Hepatic stellate cell (primary cell): ENCODE results near the gene HCN2.
"Not testable (repeated sequence)": the region's sequence is repeated elsewhere in the genome, so short reads cannot be mapped to it uniquely, and the experiment has no call there.

Source experiments
- DNase-seq: peaks from one replicate; pipeline ENCODE4 v3.0.0; 2011; ENCODE audit warnings: low spot score

HCN2 gene

GRCh38 chr19:620166-620862 lies 30.6 kb downstream of the HCN2 start:
- DNase-seq = no peak

DNA sequence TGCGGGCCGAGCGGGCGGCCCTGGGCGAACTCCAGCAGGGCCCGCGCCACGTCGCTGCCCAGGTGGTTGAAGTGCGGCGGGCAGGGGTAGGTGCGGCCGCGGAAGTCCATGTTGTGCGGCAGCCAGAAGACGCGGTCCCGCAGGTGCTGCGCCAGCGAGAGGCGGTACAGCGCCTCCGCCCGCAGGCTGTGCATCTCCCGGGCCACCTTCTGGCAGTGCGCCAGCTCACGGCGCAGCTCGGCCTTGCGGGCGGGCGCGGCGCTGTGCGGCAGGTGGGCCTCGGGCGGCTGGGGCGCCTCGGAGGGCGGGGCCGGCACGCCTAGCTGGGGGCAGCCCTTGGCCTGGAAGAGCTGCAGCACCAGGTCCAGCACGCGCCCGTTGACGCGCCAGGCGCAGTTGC lies 31.5 kb downstream of the HCN2 start:
- DNase-seq = not testable (repeated sequence)

DNA sequence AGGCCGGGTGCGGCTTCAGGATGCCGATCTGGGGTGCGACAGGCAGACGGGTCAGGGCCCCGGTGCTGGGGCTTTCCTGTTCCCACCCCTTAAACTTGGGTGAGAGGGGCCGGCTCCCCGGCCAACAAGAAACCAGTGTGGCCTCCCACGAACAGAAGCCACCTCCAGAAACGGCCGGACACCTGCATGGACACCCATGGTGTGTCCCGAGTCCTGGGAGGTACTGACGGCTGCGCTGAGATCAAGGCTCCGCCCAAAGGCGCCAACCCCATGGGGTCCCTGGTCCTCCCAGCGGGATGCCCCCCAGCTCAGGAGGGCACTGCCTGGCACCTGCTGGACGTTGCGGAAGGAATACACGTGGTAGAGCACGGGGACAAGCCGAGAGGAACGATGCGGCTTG lies 32.1 kb downstream of the HCN2 start:
- DNase-seq = no peak

- DNase-seq = no peak
These were observed 33.0 kb downstream of the HCN2 start for GRCh38 chr19:622666-623065.

- no peak for DNase-seq
These were observed 33.7 kb downstream of the HCN2 start for GRCh38 chr19:623175-623916.

DNA sequence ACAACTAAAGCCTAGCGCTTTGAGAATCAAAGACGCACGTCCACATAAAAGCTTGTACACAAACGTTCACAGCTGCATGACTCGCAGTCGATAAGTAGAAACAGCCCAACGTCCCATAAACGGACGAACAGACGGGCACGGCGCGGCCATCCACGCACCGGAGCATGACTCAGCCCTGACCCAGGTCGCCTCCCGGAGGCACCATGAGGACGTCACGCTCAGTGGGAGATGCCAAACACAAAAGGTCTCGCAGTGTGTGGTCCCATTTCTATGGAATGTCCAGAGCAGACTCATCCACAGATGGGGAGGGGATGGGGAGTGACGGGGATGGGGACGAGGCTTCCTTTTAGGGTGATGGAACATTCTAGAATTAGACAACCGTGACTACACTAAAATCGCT lies 34.3 kb downstream of the HCN2 start:
- DNase-seq = no peak

DNA sequence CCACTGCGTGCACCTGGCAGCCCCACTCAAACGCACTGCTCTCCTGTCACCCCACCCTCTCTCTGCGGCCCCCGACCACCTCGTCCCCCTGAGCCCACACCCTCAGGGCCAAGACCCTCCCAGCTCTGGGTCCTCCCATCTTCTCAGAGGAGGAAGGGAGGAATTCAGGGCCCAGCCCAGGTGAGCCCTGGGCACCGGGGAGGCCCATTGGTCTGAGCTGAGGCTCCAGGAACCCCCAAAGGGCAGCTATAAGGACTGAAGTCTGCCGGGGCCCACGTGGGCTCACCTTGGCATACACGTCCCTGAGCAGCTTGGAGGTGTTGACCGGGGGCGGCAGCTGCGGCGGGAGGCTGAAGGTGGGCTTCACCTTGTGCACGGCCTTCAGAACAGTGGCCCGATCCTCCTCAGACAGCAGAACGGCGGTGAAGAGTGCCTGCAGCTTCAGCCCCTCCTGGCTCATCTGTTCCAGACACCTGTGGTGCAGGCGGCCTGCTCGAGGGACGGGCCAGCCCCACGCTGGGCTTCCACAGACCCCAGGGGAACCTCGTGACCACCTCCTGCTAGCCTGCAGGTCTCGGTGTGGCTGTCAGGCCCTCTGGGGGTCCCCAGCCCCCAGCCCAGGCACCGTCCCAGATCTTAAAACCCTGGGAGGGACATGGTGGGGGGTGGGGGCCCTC lies 34.9 kb downstream of the HCN2 start:
- no peak for DNase-seq

DNA sequence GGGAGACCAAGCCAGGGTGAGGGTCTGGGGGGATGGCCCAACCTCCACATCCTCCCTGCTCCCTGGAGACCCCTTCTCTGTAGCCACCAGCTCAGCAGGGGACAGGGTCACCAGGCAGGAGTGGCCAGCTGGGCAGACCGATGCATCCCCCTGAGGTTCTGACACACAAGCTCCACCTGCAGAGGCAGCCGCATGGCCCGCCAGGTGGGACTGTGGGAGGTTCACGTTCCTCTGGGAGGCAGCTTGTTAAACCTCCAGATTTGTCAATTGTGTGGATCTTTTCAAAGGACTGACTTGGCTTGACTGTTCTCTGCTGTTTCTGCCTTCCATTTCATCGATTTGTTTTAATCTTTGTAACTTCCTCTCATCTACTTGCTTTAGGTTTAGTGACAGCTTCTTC lies 35.6 kb downstream of the HCN2 start:
- no peak for DNase-seq

- DNase-seq = not testable (repeated sequence)
These were observed 36.9 kb downstream of the HCN2 start for GRCh38 chr19:626566-626965.

GRCh38 chr19:628168-628567 lies 38.5 kb downstream of the HCN2 start:
- DNase-seq = no peak

- not testable (repeated sequence) for DNase-seq
These were observed 39.8 kb downstream of the HCN2 start for GRCh38 chr19:629515-629914.

DNA sequence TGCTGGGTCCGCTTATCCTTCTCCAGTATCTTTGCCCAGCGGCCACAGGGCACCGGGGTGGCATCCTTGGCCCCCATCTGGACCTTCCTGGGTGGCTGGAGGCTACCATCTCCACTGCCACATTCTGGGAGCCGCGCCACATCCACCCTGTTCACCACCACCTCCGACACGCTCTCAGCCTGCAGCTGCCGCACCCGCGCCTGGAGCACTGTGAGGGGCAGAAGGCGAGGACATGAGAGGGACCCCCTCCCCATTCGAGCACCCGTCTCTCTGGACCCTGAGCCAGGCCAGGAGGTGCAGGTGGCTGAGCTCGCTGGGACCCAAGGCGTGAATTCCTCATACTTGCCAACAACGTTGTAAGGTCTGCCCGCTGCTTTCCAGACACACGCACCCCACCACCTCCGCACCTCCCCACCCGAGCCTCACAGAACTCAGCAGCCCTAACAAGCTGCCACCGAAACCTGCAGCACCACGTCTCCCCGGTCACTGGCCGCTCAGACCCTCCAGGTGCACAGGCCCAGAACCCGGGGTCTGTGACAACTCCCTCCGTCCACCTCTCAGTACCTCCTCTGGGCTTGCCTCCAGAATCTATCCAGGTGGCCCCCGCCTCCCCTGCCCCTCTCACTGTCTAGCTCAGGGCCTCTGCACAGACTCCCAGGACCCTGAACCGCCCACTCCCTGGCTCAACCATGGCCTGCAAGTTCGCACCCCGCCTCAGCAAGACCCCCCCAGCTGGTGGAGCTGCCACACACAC lies 40.5 kb downstream of the HCN2 start:
- DNase-seq = no peak

GRCh38 chr19:632579-633067 lies 42.9 kb downstream of the HCN2 start:
- peak; percentile 73 for DNase-seq

GRCh38 chr19:633068-633785 lies 43.5 kb downstream of the HCN2 start, which contains the start of gene POLRMT:
Gene POLRMT (minus strand): TSS chr19:633537. CDS start chr19:633512, 25 bp downstream.
- DNase-seq = peak; percentile 100

- DNase-seq = no peak
These were observed 44.3 kb downstream of the HCN2 start for GRCh38 chr19:633786-634639.

- no peak for DNase-seq
These were observed 45.4 kb downstream of the HCN2 start for GRCh38 chr19:634975-635652.

- DNase-seq = no peak
These were observed 49.2 kb downstream of the HCN2 start for GRCh38 chr19:638906-639252.

DNA sequence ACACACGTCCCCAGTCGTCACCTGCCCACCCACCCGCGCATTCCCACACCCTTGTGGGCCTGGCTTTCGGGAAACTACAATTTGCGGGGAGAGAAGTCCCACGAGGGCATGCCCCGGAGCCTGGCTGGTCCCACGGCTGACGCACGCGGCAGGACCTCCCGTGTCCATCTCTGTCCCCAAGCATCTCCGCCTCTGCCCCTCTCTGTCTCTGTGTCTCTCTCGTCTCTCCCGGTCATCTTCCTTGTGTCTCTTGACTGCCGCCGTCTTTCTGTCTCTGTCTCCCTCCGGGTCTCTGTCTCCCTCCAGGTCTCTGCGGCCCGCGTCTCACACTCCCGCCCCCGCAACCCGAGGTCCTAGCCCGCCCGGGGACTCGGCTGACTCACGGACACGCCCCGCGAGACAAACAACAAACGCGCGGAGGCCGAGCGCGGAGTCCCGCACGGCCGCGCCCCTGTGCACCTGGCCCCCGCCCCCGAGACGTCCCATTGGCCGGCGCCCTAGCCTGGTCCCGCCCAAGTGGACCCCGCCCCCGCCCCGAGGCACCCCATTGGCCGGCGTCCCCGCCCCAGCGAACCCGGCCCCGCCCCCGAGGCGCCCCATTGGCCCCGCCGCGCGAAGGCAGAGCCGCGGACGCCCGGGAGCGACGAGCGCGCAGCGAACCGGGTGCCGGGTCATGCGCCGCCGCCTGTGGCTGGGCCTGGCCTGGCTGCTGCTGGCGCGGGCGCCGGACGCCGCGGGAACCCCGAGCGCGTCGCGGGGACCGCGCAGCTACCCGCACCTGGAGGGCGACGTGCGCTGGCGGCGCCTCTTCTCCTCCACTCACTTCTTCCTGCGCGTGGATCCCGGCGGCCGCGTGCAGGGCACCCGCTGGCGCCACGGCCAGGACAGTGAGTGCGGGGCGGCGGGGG lies 49.8 kb downstream of the HCN2 start, which contains the start of gene FGF22:
Gene FGF22 (plus strand): TSS at position 627 of the 908 bp plus-strand sequence. CDS start 47 bp downstream, at position 674.
- DNase-seq = peak; percentile 98

DNA sequence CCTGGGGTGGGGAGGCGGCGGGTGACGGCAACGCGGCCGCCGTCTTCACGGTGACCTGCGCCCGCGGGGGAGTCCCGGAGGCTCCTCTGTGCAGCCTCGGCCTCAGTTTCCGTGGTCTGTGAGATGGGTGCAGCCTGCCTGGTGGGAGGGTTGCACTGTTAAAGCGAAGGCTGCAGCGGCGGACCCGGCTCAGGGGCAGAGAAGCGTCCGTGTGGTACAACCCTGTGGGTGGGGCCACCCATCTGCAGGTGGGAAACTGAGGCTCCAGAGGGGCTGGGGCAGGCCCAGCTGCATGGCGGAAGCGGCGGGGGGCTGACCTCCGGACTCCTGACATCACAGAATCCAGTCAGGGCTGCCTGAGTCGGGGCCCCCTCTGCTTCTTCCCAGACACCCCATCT lies 50.5 kb downstream of the HCN2 start:
- DNase-seq = no peak
